ENCODE results near the gene PPP2CA. TPM values are rescaled to one million over a fixed set of nuclear protein-coding genes. Genes with fewer than 3 reads are reported as not detected.

The PPP2CA gene
- polyA plus RNA-seq, 2 of the 4 experiments (the other 2 are of a cell fraction) = 273 to 357 TPM

- peaks cover 13% of the 10 kb centered on the region; the same call in 2 of the 3 replicates for H3K4me1 ChIP-seq
- H3K27ac ChIP-seq = no peak overlapping the region
- FAIRE-seq = no peak
- DNase-seq (ENCODE audit: low read depth in 1 of 2, low spot score in 1 of 2) = no peak
- peaks cover 3% of the 10 kb centered on the region; the same call in 1 of the 3 replicates for H3K9me3 ChIP-seq
- WGBS (ENCODE audit: missing lambda C conversion rate) = 20% methylated on average over 1 of the region's 1 CpG
- H3K4me3 ChIP-seq = no peak overlapping the region
- no peak overlapping the region for H3K4me2 ChIP-seq
- no peak for ATAC-seq
- ChIA-PET POLR2A (no interaction called here), CTCF (interaction anchor here (1.4 to 1.6 kb wide), 2 partner anchors 86 to 87 kb away, joined by 4 to 5 read pairs; no protein-coding TSS in a partner anchor)
- TF ChIP-seq RARB (CRISPR knock-in tag; IDR thresholded peaks at IDR 0.05) = no peak
- TF ChIP-seq REST (IDR thresholded peaks at IDR 0.05) = no peak
- TF ChIP-seq POLR2A (IDR thresholded peaks at IDR 0.05; ENCODE audit: low read length) = no peak
- no peak for TF ChIP-seq EHMT2 (IDR thresholded peaks at IDR 0.05; ENCODE audit: low read depth)
- TF ChIP-seq FOXS1 (CRISPR knock-in tag; IDR thresholded peaks at IDR 0.05) = no peak
- no peak for TF ChIP-seq HEYL (CRISPR knock-in tag; IDR thresholded peaks at IDR 0.05)
These were observed 45.2 kb upstream of the PPP2CA start for GRCh38 chr5:134271059-134271458.

- Histone ChIP-seq H3K27ac (no peak overlapping the region), H3K9me3 (peaks cover 13% of the 10 kb centered on the region; the same call in 2 of the 3 replicates), H3K4me3 (no peak overlapping the region), H3K4me1 (peaks cover 13% of the 10 kb centered on the region; the same call in 2 of the 3 replicates), H3K4me2 (no peak overlapping the region)
- DNase-seq (ENCODE audit: low read depth in 1 of 2, low spot score in 1 of 2) = no peak
- ATAC-seq = no peak
- CTCF ChIA-PET = interaction anchor here (0.7 to 3.9 kb wide), 5 partner anchors 10 to 85 kb away, joined by 3 to 15 read pairs (median 3); no protein-coding TSS in a partner anchor
- FAIRE-seq = no peak
- WGBS (ENCODE audit: missing lambda C conversion rate) = 85% methylated on average over 4 of the region's 4 CpGs
- POLR2A ChIA-PET = interaction anchor here (1.8 kb wide), 1 partner anchor 43 kb away, joined by 6 read pairs; the partner anchor contains the start of gene PPP2CA
- no peak for TF ChIP-seq MAZ (IDR thresholded peaks at IDR 0.05; ENCODE audit: borderline replicate concordance, low read depth, low read length)
- no peak for TF ChIP-seq MAFK (IDR thresholded peaks at IDR 0.05; ENCODE audit: partially characterized antibody)
- no peak for TF ChIP-seq HOXA7 (CRISPR knock-in tag; IDR thresholded peaks at IDR 0.05)
- no peak for TF ChIP-seq POLR2A (IDR thresholded peaks at IDR 0.05; ENCODE audit: low read length)
- TF ChIP-seq E2F6 (IDR thresholded peaks at IDR 0.05; ENCODE audit: borderline replicate concordance, low read depth) = no peak
- TF ChIP-seq BHLHE40 (IDR thresholded peaks at IDR 0.05; ENCODE audit: low read depth, low read length) = no peak
- TF ChIP-seq CBX8 (IDR thresholded peaks at IDR 0.05) = no peak
- TF ChIP-seq HOXB5 (CRISPR knock-in tag; IDR thresholded peaks at IDR 0.05) = no peak
- no peak for TF ChIP-seq PBX3 (IDR thresholded peaks at IDR 0.05)
- no peak for TF ChIP-seq ELK1 (IDR thresholded peaks at IDR 0.05; ENCODE audit: low read depth, low read length)
- TF ChIP-seq CEBPB (IDR thresholded peaks at IDR 0.05) = no peak
- TF ChIP-seq BCL3 (IDR thresholded peaks at IDR 0.05) = no peak
- no peak for TF ChIP-seq TP53 (CRISPR knock-in tag; IDR thresholded peaks at IDR 0.05)
- TF ChIP-seq CBX2 (IDR thresholded peaks at IDR 0.05; ENCODE audit: borderline replicate concordance, low read depth) = no peak
- no peak for TF ChIP-seq RARB (CRISPR knock-in tag; IDR thresholded peaks at IDR 0.05)
- no peak for TF ChIP-seq ESRRA (IDR thresholded peaks at IDR 0.05; ENCODE audit: borderline replicate concordance, low read length)
- no peak for TF ChIP-seq JUNB (IDR thresholded peaks at IDR 0.05)
These were observed 43.0 kb upstream of the PPP2CA start for GRCh38 chr5:134268919-134269318.
